ENCODE measurements around the gene CNBP.
"Not testable (repeated sequence)": the region's sequence is repeated elsewhere in the genome, so short reads cannot be mapped to it uniquely, and the experiment has no call there.

CNBP gene

DNA sequence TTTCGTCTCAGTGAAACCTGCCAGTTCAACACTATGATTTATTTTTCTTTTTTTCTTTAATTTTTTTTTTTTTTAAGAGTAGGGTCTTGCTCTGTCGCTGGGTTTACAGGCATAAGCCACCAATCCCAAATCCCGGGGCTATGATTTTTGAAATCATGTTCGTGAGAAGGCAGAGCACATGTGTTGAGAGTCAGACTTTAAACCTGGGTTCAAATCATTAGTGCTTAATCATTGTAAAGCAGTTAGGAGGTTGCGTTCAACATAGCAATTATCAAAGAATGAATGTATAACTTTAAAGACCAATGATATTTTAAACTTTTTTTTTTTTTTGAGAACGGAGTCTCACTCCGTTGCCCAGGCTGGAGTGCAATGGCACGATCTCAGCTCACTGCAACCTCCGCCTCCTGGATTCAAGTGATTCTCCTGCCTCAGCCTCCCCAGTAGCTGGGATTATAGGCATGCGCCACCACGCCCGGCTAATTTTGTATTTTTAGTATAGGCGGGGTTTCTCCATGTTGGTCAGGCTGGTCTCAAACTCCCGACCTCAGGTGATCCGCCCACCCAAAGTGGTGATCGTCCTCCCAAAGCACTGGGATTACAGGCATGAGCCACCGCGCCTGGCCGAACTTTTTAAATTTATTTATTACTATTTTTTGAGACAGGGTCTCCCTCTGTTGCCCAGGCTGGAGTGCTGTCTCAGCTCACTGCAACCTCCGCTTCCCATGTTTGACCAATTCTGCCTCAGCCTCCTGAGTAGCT is 1.3 kb upstream of the CNBP start:
- DNase-seq = not testable (repeated sequence)

DNA sequence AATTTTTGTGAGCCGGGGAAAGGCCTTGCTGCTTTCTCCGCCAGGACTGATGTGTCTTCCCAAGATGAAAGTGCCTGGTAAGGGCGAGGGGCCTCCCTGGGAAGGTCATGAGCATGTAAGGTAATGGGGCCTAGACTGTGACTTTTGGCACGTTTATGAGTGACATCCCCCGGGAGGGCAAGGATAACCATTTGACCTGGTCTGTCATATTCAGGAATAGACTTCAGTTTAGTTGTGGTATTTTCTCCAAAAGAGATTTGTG is 631 bp upstream of the CNBP start:
- no peak for DNase-seq

DNA sequence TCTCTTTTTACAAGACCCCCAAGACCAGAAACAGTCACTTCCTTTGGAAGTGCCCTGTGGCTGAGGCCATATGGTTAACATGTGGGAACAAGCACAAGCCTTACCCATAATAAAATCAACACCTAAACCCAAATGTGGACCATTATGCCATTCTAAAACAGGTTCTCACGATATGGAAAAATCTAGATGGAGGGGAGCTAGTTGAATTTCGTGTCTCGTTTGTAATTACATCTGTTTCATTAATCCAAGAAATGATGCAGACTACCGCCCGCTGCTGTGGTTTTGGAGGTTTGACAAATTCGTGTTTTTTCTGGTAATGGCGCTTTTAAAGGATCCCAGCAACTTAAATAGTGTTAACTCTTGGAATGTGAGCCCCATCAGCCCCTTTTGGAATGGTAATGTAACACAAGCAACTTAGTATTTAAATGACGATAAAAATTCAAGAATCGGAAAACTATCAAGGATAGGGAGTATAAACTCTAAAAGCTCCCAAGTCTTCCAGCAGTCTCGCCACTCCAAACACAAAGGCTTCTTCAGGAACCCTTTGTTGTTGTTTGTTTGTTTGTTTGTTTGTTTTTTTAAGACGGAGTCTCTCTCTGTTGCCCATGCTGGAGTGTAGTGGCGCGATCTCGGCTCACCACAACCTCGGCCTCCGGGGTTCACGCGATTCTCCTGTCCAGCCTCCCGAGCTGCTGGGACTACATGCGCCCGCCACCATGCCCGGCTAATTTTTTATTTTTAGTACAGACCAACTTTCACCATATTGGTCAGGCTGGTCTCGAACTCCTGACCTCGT is 1.1 kb downstream of the CNBP start:
- DNase-seq = no peak

DNA sequence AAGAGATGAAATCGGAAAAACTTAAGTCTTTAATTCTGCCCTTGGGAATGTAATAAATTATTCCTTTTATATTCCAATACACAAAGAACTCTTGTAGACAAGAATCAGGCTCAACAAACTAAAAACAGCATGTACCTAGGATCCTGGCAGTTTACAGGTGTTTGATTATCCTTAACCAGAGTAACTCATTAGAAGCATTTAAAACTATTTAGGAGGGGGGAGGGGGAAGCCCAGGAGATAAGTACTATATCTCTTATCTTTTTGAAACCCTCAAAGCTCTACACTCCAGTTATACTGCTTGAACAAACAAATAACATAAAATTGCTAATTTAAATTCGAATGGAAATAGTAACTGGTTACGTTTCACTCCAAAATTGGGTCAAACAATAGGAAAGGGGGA is 1.9 kb downstream of the CNBP start:
- no peak for DNase-seq

DNA sequence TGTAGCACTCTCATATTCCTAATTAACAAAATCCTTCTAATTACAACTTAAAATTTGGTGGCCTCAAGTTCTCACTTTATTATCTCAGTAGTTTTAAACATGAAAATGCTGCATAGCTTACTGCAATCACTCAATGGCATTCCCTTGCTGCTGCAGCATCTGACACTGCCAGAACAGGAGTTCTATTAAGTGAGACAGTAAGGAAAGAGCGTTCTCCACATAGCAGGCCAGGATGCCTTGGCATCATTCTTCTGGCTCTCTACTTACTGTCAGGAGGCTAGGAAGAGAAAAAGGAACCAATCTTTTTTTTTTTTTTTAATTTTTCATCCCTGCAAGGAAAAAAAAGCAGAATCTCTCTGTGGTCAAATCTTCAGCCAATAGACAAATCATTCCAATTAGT is 3.2 kb downstream of the CNBP start:
- no peak for DNase-seq

DNA sequence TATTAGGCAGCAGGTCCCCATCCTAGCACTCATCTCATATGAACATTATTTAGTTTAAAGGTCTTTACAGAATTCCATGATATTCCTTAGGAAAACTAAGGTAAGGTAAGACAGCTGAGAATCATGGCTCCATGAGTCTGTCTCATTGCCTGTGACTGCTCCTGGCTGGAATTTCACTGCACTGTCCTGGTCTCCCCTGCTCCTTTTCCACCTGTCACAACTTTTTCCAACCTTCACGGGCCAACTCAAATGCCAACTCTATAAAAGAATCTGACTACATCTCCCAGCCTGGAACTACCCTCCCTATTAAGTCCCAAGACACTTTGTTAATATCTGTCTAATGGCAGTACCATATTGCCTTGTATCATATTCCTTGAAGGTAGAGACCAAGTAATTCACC is 7.6 kb downstream of the CNBP start:
- DNase-seq = no peak

DNA sequence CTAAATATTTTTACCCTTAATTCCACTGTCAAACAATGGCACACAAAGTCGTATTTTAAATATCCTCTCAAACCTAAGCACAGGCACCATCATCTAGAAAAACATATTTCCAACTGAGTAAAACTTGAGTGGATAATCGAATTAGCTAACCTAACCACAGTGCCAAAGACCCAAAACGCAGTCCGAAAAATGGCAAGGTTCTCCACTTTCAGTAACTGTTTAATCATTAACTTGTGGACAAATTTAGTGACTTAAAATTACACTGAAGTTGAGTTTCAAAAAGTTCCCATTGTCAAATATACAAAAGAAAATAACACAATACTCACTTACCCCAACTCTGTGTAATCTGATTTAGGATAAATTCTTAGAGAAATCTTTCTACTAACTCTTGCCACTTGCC is 10.0 kb downstream of the CNBP start:
- no peak for DNase-seq

DNA sequence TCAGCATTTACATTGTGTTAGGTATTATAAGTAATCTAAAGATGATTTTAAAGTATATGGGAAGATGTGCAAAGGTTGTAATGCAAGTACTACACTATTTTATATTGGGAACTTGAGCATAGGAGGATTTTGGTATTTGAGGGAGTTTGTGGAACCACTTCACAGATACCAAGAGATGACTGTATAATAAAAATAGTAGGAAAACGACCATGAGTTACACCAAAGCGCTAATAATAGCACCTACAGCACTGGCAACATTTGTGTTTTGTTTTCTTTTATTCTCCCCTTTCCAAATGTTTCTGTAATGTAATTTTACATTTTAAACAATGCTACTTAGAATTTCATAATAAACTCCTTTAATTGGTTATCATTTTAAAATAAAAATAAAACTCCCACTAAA is 10.5 kb downstream of the CNBP start:
- no peak for DNase-seq

DNA sequence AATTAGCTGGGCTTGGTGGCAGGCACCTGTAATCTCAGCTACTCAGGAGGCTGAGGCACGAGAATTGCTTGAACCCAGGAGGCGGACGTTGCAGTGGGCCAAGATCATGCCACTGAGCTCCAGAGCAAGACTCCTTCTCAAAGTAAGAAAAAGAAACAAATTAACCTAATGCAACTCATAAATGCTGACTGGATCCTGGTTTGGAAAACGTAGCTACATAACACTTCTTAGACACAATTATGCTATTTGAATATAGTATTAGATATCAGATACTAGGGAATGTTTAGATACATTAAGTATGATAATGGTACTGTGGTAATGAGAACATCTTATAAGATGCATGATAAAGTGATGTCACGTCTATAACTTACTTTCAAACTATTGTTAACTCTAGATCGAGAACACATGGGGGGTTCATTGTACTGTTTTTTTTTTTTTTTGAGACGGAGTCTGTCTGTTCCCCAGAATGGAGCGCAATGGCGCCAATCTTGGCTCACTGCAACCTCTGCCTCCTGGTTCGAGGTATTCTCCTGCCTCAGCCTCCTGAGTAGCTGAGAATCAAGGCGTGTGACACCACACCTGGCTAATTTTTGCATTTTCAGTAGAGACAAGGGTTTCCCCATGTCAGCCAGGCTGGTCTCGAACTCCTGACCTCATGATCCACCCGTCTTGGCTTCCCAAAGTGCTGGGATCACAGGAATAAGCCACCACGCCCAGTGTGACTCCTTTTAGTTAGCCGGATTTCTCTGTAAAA is 16.9 kb downstream of the CNBP start:
- no peak for DNase-seq

DNA sequence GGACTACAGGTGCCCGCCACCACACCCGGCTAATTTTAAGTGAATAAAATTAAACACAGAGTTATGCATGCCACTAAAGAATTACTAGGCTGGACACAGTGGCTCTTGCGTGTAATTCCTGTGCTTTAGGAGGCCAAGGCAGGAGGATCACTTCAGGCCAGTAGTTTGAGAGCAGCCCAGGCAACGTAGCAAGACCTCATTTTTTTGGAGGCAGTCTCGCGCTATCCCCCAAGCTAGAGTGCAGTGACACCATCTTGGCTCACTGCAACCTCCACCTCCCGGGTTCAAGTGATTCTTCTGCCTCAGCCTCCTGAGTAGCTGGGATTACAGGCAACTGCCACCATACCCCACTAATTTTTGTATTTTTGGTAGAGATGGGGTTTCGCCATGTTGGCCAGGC is 18.1 kb downstream of the CNBP start:
- not testable (repeated sequence) for DNase-seq

DNA sequence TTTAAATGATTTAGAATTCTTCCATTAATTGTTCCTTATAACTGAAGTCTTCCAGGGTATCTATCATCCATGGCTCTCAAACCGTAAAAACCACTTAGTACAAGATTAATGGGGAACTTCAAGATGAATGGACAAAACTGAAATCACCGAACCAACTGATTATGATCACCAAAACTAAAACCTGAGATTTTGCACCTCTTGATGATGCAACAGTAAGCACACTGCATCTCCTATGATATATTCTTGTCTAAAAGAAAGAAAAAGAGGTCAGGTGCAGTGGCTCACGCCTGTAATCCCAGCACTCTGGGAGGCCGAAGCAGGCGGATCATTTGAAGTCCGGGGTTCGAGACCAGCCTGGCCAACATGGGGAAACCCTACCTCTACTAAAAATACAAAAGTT is 19.2 kb downstream of the CNBP start:
- DNase-seq = no peak

DNA sequence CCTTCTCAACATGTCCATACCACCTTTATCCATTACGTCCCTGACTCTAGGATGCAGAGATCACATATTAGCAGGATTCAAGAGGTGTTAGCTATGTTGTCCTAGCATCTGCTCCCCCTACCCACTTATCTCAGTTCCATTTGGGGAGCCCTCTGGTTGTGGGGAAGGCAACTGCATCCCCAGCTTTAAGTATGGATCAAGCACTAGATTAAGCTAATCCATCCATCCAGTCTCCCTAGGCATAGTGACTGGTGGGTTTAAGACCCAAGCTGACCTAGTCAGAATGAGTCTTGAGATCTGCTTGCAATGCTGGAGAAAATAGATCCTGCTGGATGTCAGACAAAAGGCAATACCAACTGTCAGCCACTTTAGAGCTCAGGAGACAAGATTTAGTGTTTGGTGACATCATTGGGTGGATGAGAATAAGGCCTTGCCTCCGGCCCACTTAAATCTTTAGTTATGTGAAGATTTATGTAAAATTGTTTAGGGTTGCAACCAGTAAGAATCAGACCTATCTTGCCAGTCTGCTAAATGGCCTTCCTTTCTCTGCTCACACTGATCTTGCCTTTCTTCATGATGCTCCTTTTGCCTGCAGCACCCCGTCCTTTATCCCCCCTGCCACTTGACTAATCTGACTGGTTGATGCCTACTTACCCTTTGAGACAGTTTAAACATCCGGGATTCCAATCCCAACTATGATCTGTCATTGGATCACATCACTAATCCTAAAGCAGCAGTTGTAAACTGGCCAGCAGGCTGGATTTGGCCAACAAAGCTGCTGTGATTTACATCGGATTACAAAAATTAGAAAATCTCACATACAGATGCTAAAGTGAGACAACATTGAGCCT is 20.7 kb downstream of the CNBP start:
- DNase-seq = no peak

DNA sequence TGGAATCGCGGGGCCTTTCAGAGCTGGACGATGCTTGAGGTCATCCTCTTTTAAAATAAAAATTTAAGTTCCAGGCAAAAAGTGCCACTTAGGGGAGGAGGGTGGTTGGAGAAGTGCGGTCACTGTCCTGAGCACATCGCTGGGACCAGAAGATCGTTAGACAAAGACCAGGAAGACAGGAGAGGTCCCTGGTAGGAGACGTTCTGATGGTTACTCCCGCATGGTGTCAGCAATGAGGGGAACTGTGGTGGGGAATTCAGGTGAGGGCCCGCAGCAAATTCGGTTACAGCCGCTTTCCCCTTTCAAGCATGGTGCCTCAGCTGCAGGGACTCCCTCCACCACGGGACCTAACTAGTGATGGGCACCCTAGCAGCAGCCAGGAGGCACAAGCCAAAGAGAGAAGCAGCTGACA is 21.8 kb downstream of the CNBP start:
- peak; percentile 20 for DNase-seq

DNA sequence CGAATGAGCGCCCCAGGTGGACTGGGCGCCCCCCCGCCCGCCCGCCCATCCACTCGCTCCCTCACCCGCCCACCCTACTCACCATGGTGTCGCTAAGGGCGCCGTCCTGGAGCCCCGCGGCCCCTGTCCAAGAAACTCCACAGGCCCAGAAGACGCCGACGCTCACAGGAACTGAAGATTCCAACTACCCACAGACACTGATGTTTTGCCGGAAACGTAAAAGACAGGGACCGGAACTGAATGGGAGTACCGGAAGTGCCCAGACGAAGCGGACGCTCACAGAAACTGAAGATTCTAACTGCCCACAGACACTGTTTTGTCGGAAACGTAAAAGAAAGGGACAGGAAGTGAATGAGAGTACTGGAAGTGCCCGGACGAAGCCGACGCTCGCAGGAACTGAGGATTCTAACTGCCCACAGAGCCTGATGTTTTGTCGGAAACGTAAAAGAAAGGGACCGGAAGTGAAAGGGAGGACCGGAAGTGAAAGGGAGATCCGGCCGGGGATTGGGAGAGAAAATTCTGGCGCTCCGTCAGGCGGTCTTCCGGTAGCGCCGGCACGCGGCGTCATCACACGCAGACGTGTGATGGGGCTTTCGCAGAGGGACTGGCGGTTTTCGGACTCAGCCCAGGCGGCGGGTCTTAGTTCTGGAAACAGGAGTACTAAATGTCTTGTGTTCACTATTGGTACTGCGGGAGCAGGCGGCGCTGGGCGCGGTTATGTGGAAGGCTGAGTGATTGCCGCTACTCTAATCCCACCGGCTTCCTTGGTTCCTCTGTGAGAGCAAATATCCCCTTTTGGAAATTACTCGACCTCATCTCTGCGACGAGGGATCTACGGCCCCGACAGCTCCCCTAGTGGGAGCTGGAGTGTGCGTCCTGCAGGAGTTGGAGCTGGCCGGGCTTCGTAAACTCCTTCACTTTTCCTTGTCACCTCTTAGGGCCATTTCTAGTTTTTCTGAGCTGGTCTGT is 22.5 kb downstream of the CNBP start, which contains the start of gene ISY1:
ISY1 (minus strand) TSS at position 173 of the 969 bp plus-strand sequence; CDS start at position 85, 88 bp downstream.
- peak; percentile 92 for DNase-seq

DNA sequence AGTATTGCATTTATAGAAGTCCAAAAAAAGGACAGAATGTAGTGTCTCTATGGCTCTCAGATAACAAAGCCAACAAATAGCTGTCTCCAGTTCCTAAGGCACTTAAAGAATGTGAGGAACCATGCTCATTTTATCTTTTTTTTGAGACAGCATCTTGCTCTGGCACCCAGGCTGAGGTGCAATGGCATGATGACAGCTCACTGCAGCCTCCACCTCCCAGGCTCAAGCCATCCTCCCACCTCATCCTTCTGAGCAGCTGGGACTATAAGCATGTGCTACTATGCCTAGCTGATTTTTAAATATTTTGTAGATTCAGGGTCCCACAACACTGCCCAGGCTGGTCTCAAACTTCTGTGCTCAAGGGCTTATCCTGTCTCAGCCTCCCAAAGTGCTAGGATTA is 38.9 kb downstream of the CNBP start:
- DNase-seq = no peak

DNA sequence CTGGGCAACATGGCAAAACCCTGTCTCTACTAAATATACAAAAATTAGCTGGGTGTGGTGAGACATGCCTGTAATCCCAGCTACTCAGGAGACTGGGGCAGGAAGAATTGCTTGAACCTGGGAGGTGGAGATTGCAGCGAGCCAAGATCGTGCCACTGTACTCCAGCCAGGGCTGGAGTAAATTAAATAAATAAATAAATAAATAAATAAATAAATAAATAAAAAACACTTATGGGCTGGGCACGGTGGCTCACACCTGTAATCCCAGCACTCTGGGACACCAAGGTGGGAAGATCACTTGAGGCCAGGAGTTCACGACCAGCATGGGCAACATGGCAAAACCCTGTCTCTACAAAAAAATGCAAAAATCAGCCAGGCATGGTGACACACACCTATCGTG is 42.7 kb downstream of the CNBP start:
- DNase-seq = not testable (repeated sequence)

DNA sequence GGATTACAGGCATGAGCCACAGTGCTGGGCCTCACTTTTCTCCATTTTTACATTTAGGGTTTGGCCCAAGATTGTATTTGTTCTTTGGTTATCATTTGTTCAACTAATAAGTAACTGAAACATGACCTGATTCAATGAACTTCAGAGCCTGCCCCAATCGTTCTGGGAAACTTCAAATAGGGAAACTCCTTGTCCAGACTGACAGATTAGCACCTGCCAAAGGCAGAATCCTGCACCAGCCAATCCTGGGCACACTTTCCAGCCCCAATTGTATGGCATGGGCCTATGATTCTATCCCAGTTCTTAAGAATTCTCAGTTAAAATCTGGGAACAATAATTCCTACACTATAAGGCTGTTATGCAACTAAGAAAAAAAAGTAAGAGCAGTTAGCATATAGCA is 43.8 kb downstream of the CNBP start:
- DNase-seq = no peak

DNA sequence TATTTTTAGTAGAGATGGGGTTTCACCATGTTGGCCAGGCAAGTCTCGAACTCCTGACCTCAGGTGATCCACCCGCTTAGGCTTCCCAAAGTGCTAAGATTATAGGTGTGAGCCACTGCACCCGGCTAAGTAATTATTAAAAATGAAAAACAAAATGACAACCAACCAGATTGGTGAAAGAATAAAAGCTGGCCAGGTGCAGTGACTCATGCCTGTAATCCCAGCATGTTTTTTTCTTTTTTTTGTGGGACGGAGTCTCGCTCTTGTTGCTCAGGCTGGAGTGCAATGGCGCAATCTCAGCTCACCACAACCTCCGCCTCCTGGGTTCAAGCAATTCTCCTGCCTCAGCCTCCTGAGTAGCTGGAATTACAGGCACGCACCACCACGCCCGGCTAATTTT is 47.4 kb downstream of the CNBP start:
- DNase-seq = not testable (repeated sequence)

DNA sequence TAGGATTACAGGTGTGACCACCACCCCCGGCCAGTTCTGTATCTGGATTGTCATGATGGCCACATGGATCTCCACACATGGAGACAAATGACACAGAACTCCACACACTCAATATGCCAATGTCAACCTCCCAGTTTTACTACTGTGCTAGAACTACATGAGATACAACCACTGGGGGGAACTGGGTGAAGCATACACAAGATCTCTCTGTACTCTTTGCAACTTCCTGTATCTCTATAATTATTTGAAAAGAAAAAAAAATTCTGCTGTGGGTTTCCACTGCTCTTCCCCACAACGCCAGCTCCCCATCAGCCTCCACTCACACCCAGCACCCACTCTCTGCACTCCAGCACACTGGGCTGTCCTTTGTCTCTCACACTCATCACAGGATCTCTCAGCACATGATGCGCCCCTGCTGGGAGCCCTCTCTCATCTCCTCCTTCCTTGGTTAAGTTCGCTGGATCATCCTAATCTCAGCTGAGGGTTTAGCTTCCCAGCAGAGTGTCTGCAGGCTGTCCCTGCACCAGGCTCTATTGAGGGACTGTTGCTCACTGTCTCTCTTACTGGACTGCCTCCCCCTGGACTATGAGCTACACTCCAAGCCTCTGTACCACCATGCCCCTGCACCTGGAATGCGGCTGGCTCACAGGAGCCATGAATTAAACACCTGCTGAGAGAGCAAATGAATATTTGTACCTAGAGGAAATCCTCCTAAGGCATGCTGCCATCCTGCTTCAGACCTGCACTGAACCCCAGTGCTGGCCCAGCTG is 51.4 kb downstream of the CNBP start:
- no peak for DNase-seq

DNA sequence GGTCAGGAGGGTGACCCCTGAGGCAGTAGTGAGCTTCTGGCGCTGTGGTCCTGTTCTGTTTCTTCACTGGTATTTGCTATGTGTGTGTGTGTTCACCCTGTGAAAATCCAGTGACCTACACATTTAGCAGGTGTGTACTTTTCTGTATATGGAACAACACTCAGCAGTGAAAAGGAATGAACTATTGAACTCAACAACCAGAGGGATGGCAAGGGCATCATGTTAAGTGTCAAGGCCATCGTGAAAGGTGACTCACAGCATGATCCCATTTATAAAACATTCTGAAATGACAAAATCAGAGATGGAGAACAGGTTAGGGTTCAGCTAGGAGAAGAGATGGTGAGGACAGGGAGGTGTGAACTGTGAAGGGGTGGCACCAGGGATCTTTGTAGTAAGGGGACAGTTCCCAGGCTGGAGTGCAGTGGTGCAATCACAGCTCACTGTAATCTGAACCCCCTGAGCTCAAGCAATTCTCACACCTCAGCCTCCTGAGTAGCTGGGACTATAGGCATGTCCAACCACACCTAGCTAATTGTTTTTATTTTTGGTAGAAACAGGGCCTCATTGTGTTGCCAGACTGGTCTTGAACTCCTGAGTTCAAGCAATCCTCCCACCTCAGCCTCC is 52.1 kb downstream of the CNBP start:
- no peak for DNase-seq

All from CD4-positive, alpha-beta T cell treated with Interleukin-15 for 1 hour (primary cell).